Uterus (tissue), 4 donors: ENCODE results near the gene ITPKC. TPM values are rescaled to one million over a fixed set of nuclear protein-coding genes. Genes with fewer than 3 reads are reported as not detected.

ENCODE experiments used
- DNase-seq, 2 donors: peaks; one replicate each; pipeline ENCODE4 v3.0.0-alpha.2; 2019 to 2020
- H3K27ac ChIP-seq, 2 donors: fragments of 200-600 bp; sonication (generic); 1 replicate in 1 of 2; 2 replicates in 1 of 2; pipeline ENCODE4 v1.5.1; 2016 to 2018
- H3K27me3 ChIP-seq, 2 donors: fragments of 200-600 bp; sonication (generic); one replicate each; pipeline ENCODE4 v1.5.1; 2018 to 2019; ENCODE audit warnings: control low read depth in 1 of 2
- H3K36me3 ChIP-seq, 2 donors: fragments of 200-600 bp; sonication (generic); one replicate each; pipeline ENCODE4 v1.5.1; 2019; ENCODE audit warnings: control low read depth in 1 of 2
- H3K4me1 ChIP-seq, 2 donors: fragments of 200-600 bp; sonication (generic); one replicate each; pipeline ENCODE4 v1.5.1; 2018 to 2019; ENCODE audit warnings: control low read depth in 1 of 2
- H3K4me3 ChIP-seq, 2 donors: fragments of 200-600 bp; sonication (generic); 1 replicate in 1 of 2; 2 replicates in 1 of 2; pipeline ENCODE4 v1.5.1; 2018 to 2019; ENCODE audit warnings: mild to moderate bottlenecking in 1 of 2
- H3K9me3 ChIP-seq, 2 donors: fragments of 200-600 bp; sonication (generic); one replicate each; pipeline ENCODE4 v1.5.1; 2019; ENCODE audit warnings: control low read depth in 1 of 2
- CTCF ChIP-seq, 4 experiments: fragments of 200-600 bp in 2 of 4; fragments of 450-650 bp in 2 of 4; sonication (generic) in 2 of 4; IDR thresholded peaks; one replicate each; pipeline ENCODE4 v1.5.1; 2016 to 2019; ENCODE audit warnings: antibody characterized with exemption in 4 of 4, mild to moderate bottlenecking in 2 of 4, moderate library complexity in 1 of 4
- POLR2A ChIP-seq, 2 donors: fragments of 450-650 bp; IDR thresholded peaks; one replicate each; pipeline ENCODE4 v1.6.1; 2016; ENCODE audit warnings: antibody characterized with exemption in 2 of 2, mild to moderate bottlenecking in 1 of 2, moderate library complexity in 1 of 2
- intact Hi-C: fragments of 100-400 bp; cut with DNase I; formaldehyde crosslinking; loops from one replicate; pipeline ENCODE4 v1.15.1; 2023; ENCODE audit warnings: low total_unique reads
- total RNA-seq, 4 donors: library from RNA; depleted of rRNA in 3 of 4; stranded (reverse); fragments of >200 nt in 3 of 4; gene quantifications; one replicate each; pipeline versions ENCODE4 v1.1.0 to v1.2.4, GENCODE V29; 2014 to 2023
- donor health status: DM: yes; HTN: yes; CAD: no.

ITPKC gene
- 10 to 100 TPM; 14.4 to 41.5 (median 22.8) TPM for total RNA-seq

- no peaks in the 10 kb centered on the region for H3K27me3 ChIP-seq
- H3K27ac ChIP-seq, result peak within 1 kb of the TSS; percentile 98 to 99
- H3K4me1 ChIP-seq, result peaks cover 4 to 8% of the 10 kb centered on the region in 2 donors
- H3K36me3 ChIP-seq, result no peaks in the 10 kb centered on the region
- peak within 1 kb of the TSS; percentile 68 to 71 for H3K4me3 ChIP-seq
- DNase-seq, result peak; percentile 100
- TF ChIP-seq POLR2A (IDR thresholded peaks at IDR 0.05) (peak; percentile 75 to 91), CTCF (IDR thresholded peaks at IDR 0.05) (peak in 3 of 4 experiments; percentile 15 to 65 (median 38))
- H3K9me3 ChIP-seq, result no peaks in the 10 kb centered on the region
- intact Hi-C loops, result no loop called here
Measured at GRCh38 chr19:40716482-40717324, at the start of gene ITPKC, which contains the start of gene COQ8B. Gene ITPKC (plus strand): TSS chr19:40717112. CDS start chr19:40717136, 24 bp downstream. Gene COQ8B (minus strand): TSS chr19:40716886. CDS start chr19:40714632, 2,254 bp downstream.

- H3K27me3 ChIP-seq, result no peaks in the 10 kb centered on the region
- DNase-seq, result no peak
- H3K9me3 ChIP-seq, result no peaks in the 10 kb centered on the region
- H3K36me3 ChIP-seq, result no peaks in the 10 kb centered on the region
- H3K27ac ChIP-seq, result no peak overlapping the region
- no peak overlapping the region for H3K4me3 ChIP-seq
- no peaks in the 10 kb centered on the region for H3K4me1 ChIP-seq
- TF ChIP-seq POLR2A (IDR thresholded peaks at IDR 0.05) (no peak), CTCF (IDR thresholded peaks at IDR 0.05) (no peak)
- intact Hi-C loops, result loop anchor here (10.0 kb wide), 1 partner anchor 1533 kb away; no protein-coding TSS in a partner anchor
Measured at GRCh38 chr19:40667602-40668001, 49.3 kb upstream of the ITPKC start.

GRCh38 chr19:40668991-40669614 lies 47.8 kb upstream of the ITPKC start:
- TF ChIP-seq CTCF (IDR thresholded peaks at IDR 0.05), result no peak
- TF ChIP-seq POLR2A (IDR thresholded peaks at IDR 0.05), result no peak
- Histone ChIP-seq H3K36me3 (no peaks in the 10 kb centered on the region), H3K4me1 (no peaks in the 10 kb centered on the region), H3K4me3 (no peak overlapping the region), H3K9me3 (no peaks in the 10 kb centered on the region), H3K27me3 (no peaks in the 10 kb centered on the region), H3K27ac (no peak overlapping the region)
- DNase-seq, result no peak
- intact Hi-C loops, result loop anchor here (10.0 kb wide), 1 partner anchor 1534 kb away; no protein-coding TSS in a partner anchor

- intact Hi-C loops, result no loop called here
- no peak overlapping the region for H3K27ac ChIP-seq
- DNase-seq, result no peak
- H3K4me1 ChIP-seq, result no peaks in the 10 kb centered on the region
- H3K27me3 ChIP-seq, result no peaks in the 10 kb centered on the region
- no peaks in the 10 kb centered on the region for H3K36me3 ChIP-seq
- no peaks in the 10 kb centered on the region for H3K9me3 ChIP-seq
- TF ChIP-seq POLR2A (IDR thresholded peaks at IDR 0.05) (no peak), CTCF (IDR thresholded peaks at IDR 0.05) (no peak)
- H3K4me3 ChIP-seq, result no peak overlapping the region
Measured at GRCh38 chr19:40671404-40671803, 45.5 kb upstream of the ITPKC start.

GRCh38 chr19:40672038-40672437 lies 44.9 kb upstream of the ITPKC start:
- Histone ChIP-seq H3K4me3 (no peak overlapping the region), H3K27me3 (no peaks in the 10 kb centered on the region), H3K9me3 (no peaks in the 10 kb centered on the region), H3K36me3 (no peaks in the 10 kb centered on the region), H3K27ac (no peak overlapping the region), H3K4me1 (no peaks in the 10 kb centered on the region)
- no peak for DNase-seq
- intact Hi-C loops, result no loop called here
- no peak for TF ChIP-seq CTCF (IDR thresholded peaks at IDR 0.05)
- no peak for TF ChIP-seq POLR2A (IDR thresholded peaks at IDR 0.05)
